ENCODE measurements around the gene PKLR. TPM values are rescaled to one million over a fixed set of nuclear protein-coding genes. Genes with fewer than 3 reads are reported as not detected.
A peak's percentile ranks its signal among the peaks of the same experiment; 100 is the strongest.

Gene PKLR
- total and polyA plus RNA-seq, 2 of the 8 experiments (the other 6 are each of a cell fraction or from before 2014, with no cell fraction given): 2.3 to 7.5 TPM

DNA sequence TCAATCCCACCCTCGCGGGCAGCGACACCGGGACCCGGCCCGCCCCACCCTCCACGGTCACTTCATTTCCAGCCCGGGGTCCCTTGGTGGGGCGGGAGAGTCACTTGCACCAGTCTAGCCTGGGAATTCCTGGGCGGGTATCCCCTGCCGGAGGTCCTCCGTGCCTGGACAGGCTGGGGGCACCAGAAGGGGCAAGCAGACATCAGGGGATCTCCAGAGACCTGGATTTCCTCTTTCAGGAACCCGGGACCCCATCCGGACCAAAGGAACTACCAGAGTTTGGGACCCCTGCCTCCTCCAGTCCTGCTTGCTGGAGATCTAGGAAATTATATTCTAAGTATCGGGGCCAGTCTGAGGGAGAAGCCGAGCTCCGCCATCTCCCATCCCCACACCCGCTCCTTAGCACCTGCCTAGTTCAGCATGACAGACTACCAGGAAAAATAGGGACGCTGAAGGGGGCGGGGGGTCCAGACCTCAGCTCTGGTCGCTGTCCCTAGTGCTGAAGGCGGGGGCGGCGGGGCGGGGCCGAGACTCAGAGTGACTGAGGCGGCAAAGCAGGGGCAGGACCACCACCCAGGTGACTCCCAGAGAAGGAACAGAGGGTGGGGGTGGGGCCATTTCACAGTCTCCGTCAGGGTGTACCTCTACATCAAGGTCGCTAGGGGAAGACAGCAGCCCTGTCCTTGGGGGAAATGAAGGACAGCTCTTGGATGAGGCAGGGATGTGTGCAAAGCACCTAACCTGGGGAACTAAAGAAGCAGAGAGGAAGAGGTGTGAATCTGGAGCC is 23.1 kb downstream of the PKLR start:
- H3K4me3 ChIP-seq (ENCODE audit: extremely low read depth in 1 of 4, insufficient read depth in 2 of 4, low read depth in 3 of 4, low read length in 4 of 4): peak overlapping the region; percentile 60 to 82 (median 76)
- H2BK5ac ChIP-seq (ENCODE audit: low read depth, low read length): no peak overlapping the region
- 3% methylated on average over 18 of the region's 29 CpGs; no CpG with 5 or more reads in 1 of the 2 experiments for WGBS, 2 experiments (ENCODE audit: extremely low coverage in 1 of 2, insufficient coverage in 1 of 2, insufficient read length in 1 of 2, insufficient replicate concordance in 2 of 2, low coverage in 1 of 2, low lambda C conversion rate in 2 of 2, missing lambda C conversion rate in 1 of 2)
- H2BK20ac ChIP-seq (ENCODE audit: low read length): no peak overlapping the region
- no peak overlapping the region for H3K14ac ChIP-seq (ENCODE audit: insufficient read length)
- peaks cover 0 to 3% (median 0%) of the 10 kb centered on the region in 4 experiments; a peak in 2 of 7 replicates for H3K27me3 ChIP-seq (replicated peaks in 1 of 4; ENCODE audit: control insufficient read depth in 3 of 4, extremely low read depth in 1 of 4, insufficient read depth in 3 of 4, low read length in 3 of 4)
- H4K5ac ChIP-seq (ENCODE audit: insufficient read length, low read depth, low read length): no peak overlapping the region
- no peaks in the 10 kb centered on the region; a peak in 1 of 8 replicates for H3K36me3 ChIP-seq (ENCODE audit: control insufficient read depth in 2 of 4, insufficient read depth in 4 of 4, low read length in 3 of 4)
- H3K79me1 ChIP-seq (ENCODE audit: low read depth, low read length): no peaks in the 10 kb centered on the region; the same call in 1 of the 2 replicates
- ChIA-PET CTCF (ENCODE audit: partially characterized antibody) (interaction anchor here (0.7 to 8.4 kb wide), 17 partner anchors 10 to 77 kb away, joined by 3 to 79 read pairs (median 6); partner anchors contain the start of genes FDPS, PKLR, RUSC1 and SCAMP3), POLR2A (ENCODE audit: partially characterized antibody) (interaction anchor here (0.8 to 2.4 kb wide), 17 partner anchors 10 to 86 kb away, joined by 3 to 7 read pairs (median 4); partner anchors contain the start of genes FDPS, RUSC1 and SCAMP3)
- H3K4me2 ChIP-seq (ENCODE audit: insufficient read depth in 1 of 2, low read depth in 2 of 2, low read length in 2 of 2): peak overlapping the region; percentile 85 to 97
- H3K79me2 ChIP-seq (ENCODE audit: control insufficient read depth in 1 of 2, insufficient read depth in 2 of 2, low read length in 2 of 2): no peaks in the 10 kb centered on the region
- no peak overlapping the region; the same call in 1 of the 2 replicates for H2AFZ ChIP-seq (ENCODE audit: low read length)
- no peak for FAIRE-seq
- no peak overlapping the region for H2BK120ac ChIP-seq (replicated peaks; ENCODE audit: low read depth, low read length)
- H3K9me3 ChIP-seq (ENCODE audit: insufficient read depth in 2 of 2, low read depth in 1 of 2, low read length in 1 of 2): no peaks in the 10 kb centered on the region
- H4K91ac ChIP-seq (replicated peaks; ENCODE audit: insufficient read length, low read length): no peak overlapping the region
- H2BK15ac ChIP-seq (ENCODE audit: low read length): no peak overlapping the region
- H3K9ac ChIP-seq (replicated peaks in 1 of 4; ENCODE audit: extremely low read depth in 1 of 4, low read depth in 3 of 4, low read length in 3 of 4): no peak overlapping the region
- peak; percentile 93 to 98 for DNase-seq (ENCODE audit: low read depth in 1 of 2, low spot score in 2 of 2)
- H3K4ac ChIP-seq (replicated peaks; ENCODE audit: insufficient read length, low read depth, low read length): no peak overlapping the region
- H2BK12ac ChIP-seq (ENCODE audit: low read depth, low read length): no peak overlapping the region
- no peak overlapping the region for H2AK5ac ChIP-seq (ENCODE audit: low read depth, low read length)
- H4K20me1 ChIP-seq (replicated peaks in 1 of 2; ENCODE audit: control insufficient read depth in 1 of 2, insufficient read depth in 2 of 2, low read length in 2 of 2): no peaks in the 10 kb centered on the region
- peaks cover 10% of the 10 kb centered on the region; the same call in 1 of the 2 replicates for H3K23me2 ChIP-seq (ENCODE audit: low read depth, low read length)
- no peak overlapping the region for H3K18ac ChIP-seq (ENCODE audit: extremely low read depth, low read length)
- no peak overlapping the region for H3K27ac ChIP-seq (ENCODE audit: low read depth, low read length)
- peaks cover 9 to 14% (median 13%) of the 10 kb centered on the region in 4 experiments for H3K4me1 ChIP-seq (replicated peaks in 1 of 4; ENCODE audit: control insufficient read depth in 3 of 4, insufficient read depth in 4 of 4, low read length in 3 of 4)
- no peak overlapping the region for H3K23ac ChIP-seq (ENCODE audit: insufficient read length)
- no peak overlapping the region for H4K8ac ChIP-seq (ENCODE audit: extremely low read depth, insufficient read depth, low read length)
- no peak overlapping the region for H3K56ac ChIP-seq (replicated peaks; ENCODE audit: insufficient read length, low read depth, low read length)
- TF ChIP-seq, protein P1, sequence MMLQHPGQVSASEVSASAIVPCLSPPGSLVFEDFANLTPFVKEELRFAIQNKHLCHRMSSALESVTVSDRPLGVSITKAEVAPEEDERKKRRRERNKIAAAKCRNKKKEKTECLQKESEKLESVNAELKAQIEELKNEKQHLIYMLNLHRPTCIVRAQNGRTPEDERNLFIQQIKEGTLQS (IDR thresholded peaks at IDR 0.05; ENCODE audit: insufficient read depth, low read depth, low read length): no peak
- TF ChIP-seq TEAD4 (IDR thresholded peaks at IDR 0.05; ENCODE audit: low read depth, low read length) (no peak), SAP30 (IDR thresholded peaks at IDR 0.05; ENCODE audit: insufficient read depth, insufficient replicate concordance, low read length) (peak; percentile 85), BRCA1 (IDR thresholded peaks at IDR 0.05; ENCODE audit: low read depth, low read length) (no peak), KDM4A (IDR thresholded peaks at IDR 0.05; ENCODE audit: low read depth, low read length, severe bottlenecking) (peak; percentile 7), EGR1 (IDR thresholded peaks at IDR 0.05; ENCODE audit: borderline replicate concordance, low read depth, low read length) (peak; percentile 100), YY1 (IDR thresholded peaks at IDR 0.05; ENCODE audit: low read depth, low read length) (peak; percentile 51; the same call in 1 of the 2 replicates), EP300 (IDR thresholded peaks at IDR 0.05; ENCODE audit: borderline replicate concordance in 1 of 2, low read depth in 2 of 2, low read length in 2 of 2) (peak in 1 of 2 experiments; percentile 54; a peak in 1 of 3 replicates), CHD2 (IDR thresholded peaks at IDR 0.05; ENCODE audit: low read length) (peak; percentile 25; the same call in 1 of the 2 replicates)
- TF ChIP-seq, protein P2, sequence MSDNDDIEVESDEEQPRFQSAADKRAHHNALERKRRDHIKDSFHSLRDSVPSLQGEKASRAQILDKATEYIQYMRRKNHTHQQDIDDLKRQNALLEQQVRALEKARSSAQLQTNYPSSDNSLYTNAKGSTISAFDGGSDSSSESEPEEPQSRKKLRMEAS (IDR thresholded peaks at IDR 0.05): peak; percentile 53; the same call in 1 of the 2 replicates

All from H1 (cell line).